ENCODE measurements around the gene IL12A.

IL12A gene

DNA sequence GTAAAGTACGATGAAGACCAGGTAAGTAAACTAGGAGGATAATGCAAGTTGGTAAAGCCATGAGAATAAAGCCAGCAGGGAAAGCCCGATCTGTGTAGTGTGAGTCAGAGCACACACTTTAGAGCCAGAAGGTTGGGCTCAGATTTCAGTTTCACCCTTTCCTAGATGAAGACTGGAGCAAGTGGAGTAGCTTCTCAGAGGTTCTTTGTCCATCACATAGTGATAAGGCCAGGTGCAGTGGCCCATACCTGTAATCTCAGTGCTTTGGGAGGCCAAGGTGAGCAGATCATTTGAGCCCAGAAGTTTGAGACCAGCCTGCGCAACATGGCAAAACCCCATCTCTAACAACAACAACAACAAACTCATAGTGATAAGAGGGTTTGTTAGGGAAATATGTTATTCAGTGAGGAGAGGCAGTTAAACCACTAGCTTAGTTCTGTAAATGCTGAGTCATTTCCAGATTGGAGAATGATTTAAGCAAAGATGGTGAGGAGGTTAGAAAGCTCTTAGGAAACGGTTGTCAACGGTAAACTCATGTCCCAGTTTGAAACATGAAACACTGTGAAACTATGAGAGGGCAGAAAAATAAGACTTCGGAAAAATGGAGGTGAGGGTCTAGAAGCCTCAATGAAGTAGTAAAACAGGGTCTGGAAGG is 39.0 kb downstream of the IL12A start:
- peak; percentile 46 for DNase-seq (ENCODE audit: low read depth)

GRCh38 chr3:160035757-160036156 is 47.1 kb downstream of the IL12A start:
- DNase-seq (ENCODE audit: low read depth), result no peak

GRCh38 chr3:160038862-160039562 is 50.4 kb downstream of the IL12A start:
- no peak for DNase-seq (ENCODE audit: low read depth)

DNA sequence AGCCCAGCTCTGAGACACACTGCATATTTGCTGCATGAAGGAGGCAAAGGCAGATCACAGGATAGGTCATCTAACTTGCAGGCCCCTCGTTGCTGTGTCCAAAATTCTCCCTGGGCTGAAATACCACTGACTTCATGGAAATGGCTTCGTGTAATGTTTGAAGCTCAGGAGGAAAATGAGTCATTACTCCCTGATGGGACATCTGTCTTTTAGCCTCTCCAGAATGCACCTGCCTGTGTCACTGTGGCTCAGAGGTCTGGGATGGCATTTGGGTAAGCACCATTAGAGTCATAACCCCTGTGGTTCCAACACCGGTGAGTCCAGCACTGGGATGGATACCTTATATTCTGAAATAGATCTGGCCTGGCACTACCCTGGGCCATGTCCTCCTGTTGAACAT is 51.5 kb downstream of the IL12A start:
- no peak for DNase-seq (ENCODE audit: low read depth)

- no peak for DNase-seq (ENCODE audit: low read depth)
Measured at GRCh38 chr3:160041465-160041864, 52.8 kb downstream of the IL12A start.

- DNase-seq (ENCODE audit: low read depth), result no peak
Measured at GRCh38 chr3:160044121-160044520, 55.5 kb downstream of the IL12A start.

All from GM04504 (cell line).